ENCODE results near the gene FNIP2. TPM values are rescaled to one million over a fixed set of nuclear protein-coding genes. Genes with fewer than 3 reads are reported as not detected.
"Not testable (repeated sequence)": the region's sequence is repeated elsewhere in the genome, so short reads cannot be mapped to it uniquely, and the experiment has no call there.

FNIP2 gene
- total and polyA plus RNA-seq, 10 donors = 2.4 to 59.1 (median 36.7) TPM

DNA sequence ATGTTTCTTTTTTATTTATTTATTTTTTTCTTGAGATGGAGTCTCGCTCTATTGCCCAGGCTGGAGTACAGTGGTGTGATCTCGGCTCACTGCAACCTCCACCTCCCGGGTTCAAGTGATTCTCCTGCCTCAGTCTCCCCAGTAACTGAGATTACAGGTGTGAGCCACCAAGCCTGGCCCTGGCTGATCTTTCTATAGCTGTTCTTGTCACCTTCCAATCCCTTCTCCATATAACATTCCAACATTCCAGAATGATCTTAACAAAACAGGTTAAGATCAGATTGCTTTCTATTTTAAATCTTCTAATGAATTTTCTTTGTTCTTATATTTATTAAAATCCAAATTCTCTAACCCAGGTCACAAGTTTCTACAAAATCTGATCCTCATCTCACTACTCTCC, 188.1 kb downstream of the FNIP2 start:
- H3K27me3 ChIP-seq (replicated peaks in 1 of 7); intact Hi-C loops (cut with DNase I; ENCODE audit: low total_unique reads); H3K4me1 ChIP-seq; H3K4me3 ChIP-seq; H3K27ac ChIP-seq; H3K36me3 ChIP-seq; DNase-seq: not testable (repeated sequence)
- WGBS, 5 donors = 91 to 98% (median 92%) methylated on average over 3 of the region's 3 CpGs
- peaks cover 0 to 21% (median 18%) of the 10 kb centered on the region in 8 donors for H3K9me3 ChIP-seq

Small RNAs within 50 kb of the gene (small RNA-seq; reads per million reads assigned to genes)
- gene RF00157 (0 reads per million in 4 donors), gene RNU6-128P (0 reads per million in 4 donors)

Other genes with a start within 250 kb of the FNIP2 start
- gene RXFP1, start 247.1 kb upstream of the FNIP2 start, total RNA-seq = under 1 TPM in 5 of 7 donors, not detected in 2; 0.12 to 0.39 (median 0.23) TPM
- under 1 TPM; 0.03 to 0.08 (median 0.04) TPM for gene RXFP1, start 247.1 kb upstream of the FNIP2 start, polyA plus RNA-seq
- 1 to 10 TPM; 2.6 to 7.4 (median 3.7) TPM for gene C4orf46, start 97.1 kb upstream of the FNIP2 start, total RNA-seq
- 1 to 10 TPM; 1.9 to 3.9 (median 3.3) TPM for gene C4orf46, start 97.1 kb upstream of the FNIP2 start, polyA plus RNA-seq
- 10 to 100 TPM; 22.6 to 45.2 (median 27.7) TPM for gene ETFDH, start 96.7 kb upstream of the FNIP2 start, total RNA-seq
- 10 to 100 TPM in 2 of 3 donors, 1 to 10 TPM in 1; 7.1 to 16.0 (median 15.1) TPM for gene ETFDH, start 96.7 kb upstream of the FNIP2 start, polyA plus RNA-seq
- 10 to 100 TPM; 16.5 to 31.5 (median 18.4) TPM for gene PPID, start 45.6 kb upstream of the FNIP2 start, total RNA-seq
- gene PPID, start 45.6 kb upstream of the FNIP2 start, polyA plus RNA-seq = 10 to 100 TPM; 14.3 to 24.1 (median 22.5) TPM